T-cell (primary cell): ENCODE data around the gene RAPGEF2. TPM values are rescaled to one million over a fixed set of nuclear protein-coding genes. Genes with fewer than 3 reads are reported as not detected.
"Not testable (repeated sequence)": the region's sequence is repeated elsewhere in the genome, so short reads cannot be mapped to it uniquely, and the experiment has no call there.

Experiments
- ATAC-seq, 4 experiments: fragments of 200-7000 bp in 3 of 4; fragments of 150-1000 bp in 1 of 4; cut with Tn5 transposase; replicated peaks in 1 of 4; 1 replicate in 3 of 4; 2 replicates in 1 of 4; pipeline ENCODE4 v1.10.0; 2021; ENCODE audit warnings: moderate library complexity in 3 of 4, mild to moderate bottlenecking in 2 of 4, moderate number of reproducible peaks in 1 of 4
- CTCF ChIA-PET, 2 donors: fragments of 300-600 bp; sonication (Branson Sonifier 250); formaldehyde crosslinking; loops; one replicate each; lab custom pipeline; 2022; ENCODE audit warnings: antibody characterized with exemption in 2 of 2; lab: Charles Lee
- POLR2A ChIA-PET, 2 donors: fragments of 300-600 bp; sonication (Branson Sonifier 250); formaldehyde crosslinking; loops; one replicate each; lab custom pipeline; 2022; ENCODE audit warnings: antibody characterized with exemption in 2 of 2; lab: Charles Lee
- DNase-seq, 35 experiments: peaks; one replicate each; pipeline versions ENCODE4 v3.0.0 to v3.0.0-alpha.2; 2013 to 2023
- H3K27ac ChIP-seq: one replicate; pipeline ENCODE4 v1.5.1; 2013; ENCODE audit warnings: low read length
- H3K27me3 ChIP-seq, 2 experiments: replicated peaks in 1 of 2; 1 replicate in 1 of 2; 2 replicates in 1 of 2; pipeline versions ENCODE4 v1.6.1 to v1.7.0; 2013; ENCODE audit warnings: low read length in 1 of 2, mixed read lengths in 1 of 2; ENCODE audit not compliant: control insufficient read depth in 2 of 2, insufficient read depth in 2 of 2; ENCODE audit errors: extremely low read depth in 1 of 2
- H3K36me3 ChIP-seq, 2 donors: 1 replicate in 1 of 2; 2 replicates in 1 of 2; pipeline versions ENCODE4 v1.6.1 to v1.7.0; 2013; ENCODE audit warnings: low read length in 1 of 2; ENCODE audit not compliant: control insufficient read depth in 2 of 2, insufficient read depth in 1 of 2; ENCODE audit errors: extremely low read depth in 1 of 2
- H3K4me1 ChIP-seq, 2 experiments: 1 replicate in 1 of 2; 2 replicates in 1 of 2; pipeline versions ENCODE4 v1.6.1 to v1.7.0; 2013; ENCODE audit warnings: low read length in 2 of 2, mixed read lengths in 1 of 2; ENCODE audit not compliant: insufficient read depth in 2 of 2, control insufficient read depth in 1 of 2; ENCODE audit errors: extremely low read depth in 1 of 2
- H3K4me3 ChIP-seq, 2 donors: 1 replicate in 1 of 2; 2 replicates in 1 of 2; pipeline versions ENCODE4 v1.5.1 to v1.7.0; 2013; ENCODE audit warnings: mild to moderate bottlenecking in 2 of 2, low read length in 1 of 2, moderate library complexity in 1 of 2; ENCODE audit not compliant: control insufficient read depth in 1 of 2; ENCODE audit errors: extremely low read depth in 1 of 2
- H3K9me3 ChIP-seq: 2 replicates; pipeline ENCODE4 v1.7.0; 2013
- H3K27ac Mint-ChIP-seq, 2 donors: one replicate each; pipeline ENCODE4 v1.8.0; 2020 to 2021; ENCODE audit warnings: mild to moderate bottlenecking in 2 of 2, mixed read lengths in 2 of 2
- H3K27me3 Mint-ChIP-seq, 2 donors: one replicate each; pipeline ENCODE4 v1.8.0; 2021 to 2022; ENCODE audit warnings: mixed read lengths in 2 of 2
- H3K36me3 Mint-ChIP-seq: one replicate; pipeline ENCODE4 v1.8.0; 2021; ENCODE audit warnings: mixed read lengths
- H3K4me1 Mint-ChIP-seq, 3 donors: one replicate each; pipeline ENCODE4 v1.8.0; 2020 to 2022; ENCODE audit warnings: mixed read lengths in 3 of 3, mild to moderate bottlenecking in 1 of 3
- H3K4me3 Mint-ChIP-seq, 3 donors: one replicate each; pipeline ENCODE4 v1.8.0; 2020 to 2022; ENCODE audit warnings: mild to moderate bottlenecking in 3 of 3, mixed read lengths in 3 of 3, moderate library complexity in 3 of 3
- H3K9me3 Mint-ChIP-seq, 3 donors: one replicate each; pipeline ENCODE4 v1.8.0; 2020 to 2022; ENCODE audit warnings: mixed read lengths in 3 of 3
- WGBS: methylation state at CpG from one replicate; pipeline ENCODE4 v1.1.5; 2013; ENCODE audit warnings: missing lambda C conversion rate; ENCODE audit not compliant: insufficient coverage; 5-methylcytosine and 5-hydroxymethylcytosine counted together
- total RNA-seq, 35 experiments: library from RNA in 6 of 35; stranded (reverse) in 6 of 35; fragments of 120-200 nt in 1 of 35; gene quantifications; one replicate each; pipeline versions ENCODE4 v1.2.1 to v1.2.4 and lab custom pipeline; 2013 to 2026

Gene RAPGEF2
- total RNA-seq, 5 donors from 2014 or later (not counting 1 experiment from before 2014, with no cell fraction given), result 16.8 to 28.5 (median 26.4) TPM

GRCh38 chr4:159111416-159111815 is 8.5 kb downstream of the RAPGEF2 start:
- Mint-ChIP-seq H3K27ac (no peak overlapping the region), H3K9me3 (no peaks in the 10 kb centered on the region), H3K4me1 (peaks cover 21 to 36% (median 34%) of the 10 kb centered on the region in 3 donors), H3K36me3 (no peaks in the 10 kb centered on the region), H3K4me3 (no peak overlapping the region), H3K27me3 (no peaks in the 10 kb centered on the region)
- WGBS, result 80% methylated on average over 1 of the region's 4 CpGs
- Histone ChIP-seq H3K36me3 (no peaks in the 10 kb centered on the region), H3K4me3 (no peak overlapping the region), H3K27me3 (no peaks in the 10 kb centered on the region), H3K27ac (no peak overlapping the region), H3K9me3 (no peaks in the 10 kb centered on the region), H3K4me1 (no peaks in the 10 kb centered on the region)
- CTCF ChIA-PET, result no interaction called here
- DNase-seq (no peak), ATAC-seq (no peak)
- POLR2A ChIA-PET, result interaction anchor here in 1 of 2 donors (0.6 to 1.8 kb wide), 2 partner anchors 9 to 412 kb away, joined by 3 to 4 read pairs; no protein-coding TSS in a partner anchor

GRCh38 chr4:159113366-159113765 is 10.5 kb downstream of the RAPGEF2 start:
- DNase-seq, POLR2A ChIA-PET, H3K36me3 ChIP-seq, H3K4me1 ChIP-seq, H3K27ac ChIP-seq, H3K4me3 ChIP-seq, H3K36me3 Mint-ChIP-seq, H3K27ac Mint-ChIP-seq, H3K9me3 ChIP-seq, H3K27me3 Mint-ChIP-seq, H3K9me3 Mint-ChIP-seq, H3K4me3 Mint-ChIP-seq, ATAC-seq, H3K27me3 ChIP-seq: not testable (repeated sequence)
- CTCF ChIA-PET, result interaction anchor here (0.5 to 0.7 kb wide), 3 partner anchors 67 to 257 kb away, joined by 3 to 6 read pairs (median 4); no protein-coding TSS in a partner anchor
- no CpG with 5 or more reads among the region's 7 CpGs for WGBS
- peaks cover 31 to 41% (median 38%) of the 10 kb centered on the region in 3 donors for H3K4me1 Mint-ChIP-seq

GRCh38 chr4:159116098-159116497 is 13.2 kb downstream of the RAPGEF2 start:
- H3K27me3 Mint-ChIP-seq, H3K9me3 Mint-ChIP-seq, CTCF ChIA-PET, DNase-seq, H3K36me3 ChIP-seq, H3K4me3 Mint-ChIP-seq, H3K27ac ChIP-seq, ATAC-seq, H3K4me1 ChIP-seq, H3K9me3 ChIP-seq, H3K36me3 Mint-ChIP-seq, H3K4me3 ChIP-seq, H3K27me3 ChIP-seq: not testable (repeated sequence)
- Mint-ChIP-seq H3K27ac (peak overlapping the region; percentile 46 to 58), H3K4me1 (peaks cover 25 to 40% (median 28%) of the 10 kb centered on the region in 3 donors)
- no CpG with 5 or more reads among the region's 2 CpGs for WGBS
- POLR2A ChIA-PET, result interaction anchor here in 1 of 2 donors (0.9 kb wide), 1 partner anchor 9 kb away, joined by 4 read pairs; no protein-coding TSS in a partner anchor

GRCh38 chr4:159116693-159117092 is 13.8 kb downstream of the RAPGEF2 start:
- H3K36me3 ChIP-seq, H3K27me3 Mint-ChIP-seq, CTCF ChIA-PET, H3K4me3 Mint-ChIP-seq, H3K4me1 ChIP-seq, H3K27me3 ChIP-seq, H3K9me3 Mint-ChIP-seq, H3K4me3 ChIP-seq, H3K36me3 Mint-ChIP-seq, ATAC-seq, H3K9me3 ChIP-seq, DNase-seq: not testable (repeated sequence)
- Mint-ChIP-seq H3K4me1 (peaks cover 25 to 37% (median 28%) of the 10 kb centered on the region in 3 donors), H3K27ac (peak overlapping the region; percentile 46 to 58)
- POLR2A ChIA-PET, result interaction anchor here in 1 of 2 donors (0.9 kb wide), 1 partner anchor 10 kb away, joined by 4 read pairs; no protein-coding TSS in a partner anchor
- peak overlapping the region; percentile 50 for H3K27ac ChIP-seq

- ChIA-PET CTCF (interaction anchor here (0.6 to 1.2 kb wide), 2 partner anchors 16 to 19 kb away, joined by 3 to 5 read pairs; no protein-coding TSS in a partner anchor), POLR2A (no interaction called here)
- no peaks in the 10 kb centered on the region for H3K9me3 Mint-ChIP-seq
- no peak overlapping the region for H3K4me3 Mint-ChIP-seq
- Histone ChIP-seq H3K27ac (peak overlapping the region; percentile 50), H3K36me3 (no peaks in the 10 kb centered on the region), H3K4me3 (no peak overlapping the region), H3K27me3 (no peaks in the 10 kb centered on the region), H3K4me1 (peaks cover 0 to 4% of the 10 kb centered on the region in 2 experiments), H3K9me3 (no peaks in the 10 kb centered on the region)
- H3K27ac Mint-ChIP-seq, result peak overlapping the region; percentile 11 to 58
- peaks cover 25 to 37% (median 28%) of the 10 kb centered on the region in 3 donors for H3K4me1 Mint-ChIP-seq
- ATAC-seq, result no peak
- H3K36me3 Mint-ChIP-seq, result no peaks in the 10 kb centered on the region
- no CpG with 5 or more reads among the region's 2 CpGs for WGBS
- DNase-seq, result no peak
- H3K27me3 Mint-ChIP-seq, result no peaks in the 10 kb centered on the region
These were observed 14.7 kb downstream of the RAPGEF2 start for GRCh38 chr4:159117564-159117963.

- peak overlapping the region; percentile 11 to 58 for H3K27ac Mint-ChIP-seq
- Histone ChIP-seq H3K36me3 (no peaks in the 10 kb centered on the region), H3K9me3 (no peaks in the 10 kb centered on the region), H3K4me3 (no peak overlapping the region), H3K27me3 (no peaks in the 10 kb centered on the region), H3K27ac (peak overlapping the region; percentile 50), H3K4me1 (peaks cover 0 to 4% of the 10 kb centered on the region in 2 experiments)
- no peaks in the 10 kb centered on the region for H3K27me3 Mint-ChIP-seq
- H3K9me3 Mint-ChIP-seq, result no peaks in the 10 kb centered on the region
- no peak overlapping the region for H3K4me3 Mint-ChIP-seq
- WGBS, result no CpG with 5 or more reads among the region's 2 CpGs
- ATAC-seq (peak; percentile 60 to 92 (median 66)), DNase-seq (peak in 9 of 35 experiments; percentile 3 to 41 (median 18))
- CTCF ChIA-PET, result interaction anchor here (0.6 to 1.2 kb wide), 2 partner anchors 16 to 20 kb away, joined by 3 to 5 read pairs; no protein-coding TSS in a partner anchor
- peaks cover 25 to 37% (median 29%) of the 10 kb centered on the region in 3 donors for H3K4me1 Mint-ChIP-seq
- POLR2A ChIA-PET, result no interaction called here
- H3K36me3 Mint-ChIP-seq, result no peaks in the 10 kb centered on the region
These were observed 15.1 kb downstream of the RAPGEF2 start for GRCh38 chr4:159117968-159118367.
